Measurements from ENCODE around the gene MEGF10.

DNA sequence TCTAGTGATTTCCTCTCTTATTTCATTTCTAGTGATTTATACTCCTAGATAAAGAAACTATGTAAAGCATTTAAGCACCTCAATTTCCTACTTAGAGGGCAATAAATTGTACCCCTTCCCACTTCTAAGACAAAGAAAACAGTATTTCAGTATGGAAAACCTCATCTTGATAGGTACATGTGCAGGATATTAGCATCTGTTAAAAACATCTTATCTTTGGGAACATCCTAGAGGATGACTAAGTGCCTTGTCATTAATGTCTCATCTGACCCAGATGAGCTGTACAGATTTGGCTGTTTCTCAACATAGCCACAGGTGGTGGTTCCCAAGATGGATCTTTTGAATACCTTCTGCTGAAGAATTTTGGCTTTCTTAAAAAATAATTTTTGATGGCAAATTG lies 5.7 kb downstream of the MEGF10 start:
- no peak for TF ChIP-seq EZH2 (IDR thresholded peaks at IDR 0.05; ENCODE audit: borderline replicate concordance, insufficient read depth, low read depth, low read length, poor library complexity, severe bottlenecking)
- TF ChIP-seq, protein P1, sequence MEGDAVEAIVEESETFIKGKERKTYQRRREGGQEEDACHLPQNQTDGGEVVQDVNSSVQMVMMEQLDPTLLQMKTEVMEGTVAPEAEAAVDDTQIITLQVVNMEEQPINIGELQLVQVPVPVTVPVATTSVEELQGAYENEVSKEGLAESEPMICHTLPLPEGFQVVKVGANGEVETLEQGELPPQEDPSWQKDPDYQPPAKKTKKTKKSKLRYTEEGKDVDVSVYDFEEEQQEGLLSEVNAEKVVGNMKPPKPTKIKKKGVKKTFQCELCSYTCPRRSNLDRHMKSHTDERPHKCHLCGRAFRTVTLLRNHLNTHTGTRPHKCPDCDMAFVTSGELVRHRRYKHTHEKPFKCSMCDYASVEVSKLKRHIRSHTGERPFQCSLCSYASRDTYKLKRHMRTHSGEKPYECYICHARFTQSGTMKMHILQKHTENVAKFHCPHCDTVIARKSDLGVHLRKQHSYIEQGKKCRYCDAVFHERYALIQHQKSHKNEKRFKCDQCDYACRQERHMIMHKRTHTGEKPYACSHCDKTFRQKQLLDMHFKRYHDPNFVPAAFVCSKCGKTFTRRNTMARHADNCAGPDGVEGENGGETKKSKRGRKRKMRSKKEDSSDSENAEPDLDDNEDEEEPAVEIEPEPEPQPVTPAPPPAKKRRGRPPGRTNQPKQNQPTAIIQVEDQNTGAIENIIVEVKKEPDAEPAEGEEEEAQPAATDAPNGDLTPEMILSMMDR (IDR thresholded peaks at IDR 0.05): no peak
